DMS53 treated with DMSO at 0.1 percent for 48 hours (cell line): ENCODE results near the gene SH2D5.

Experiments
- DNase-seq: peaks from one replicate; lab custom pipeline; 2025; ENCODE audit not compliant: unreplicated experiment; lab: John Stamatoyannopoulos, UW

Gene SH2D5

GRCh38 chr1:20715406-20715805 is 17.1 kb downstream of the SH2D5 start:
- no peak for DNase-seq

GRCh38 chr1:20713440-20713839 is 19.1 kb downstream of the SH2D5 start:
- DNase-seq, result no peak

GRCh38 chr1:20712215-20712577 is 20.3 kb downstream of the SH2D5 start:
- DNase-seq, result no peak

GRCh38 chr1:20711285-20712214 is 21.0 kb downstream of the SH2D5 start:
- no peak for DNase-seq

- no peak for DNase-seq
Observed at GRCh38 chr1:20710469-20711284, 21.8 kb downstream of the SH2D5 start.

DNA sequence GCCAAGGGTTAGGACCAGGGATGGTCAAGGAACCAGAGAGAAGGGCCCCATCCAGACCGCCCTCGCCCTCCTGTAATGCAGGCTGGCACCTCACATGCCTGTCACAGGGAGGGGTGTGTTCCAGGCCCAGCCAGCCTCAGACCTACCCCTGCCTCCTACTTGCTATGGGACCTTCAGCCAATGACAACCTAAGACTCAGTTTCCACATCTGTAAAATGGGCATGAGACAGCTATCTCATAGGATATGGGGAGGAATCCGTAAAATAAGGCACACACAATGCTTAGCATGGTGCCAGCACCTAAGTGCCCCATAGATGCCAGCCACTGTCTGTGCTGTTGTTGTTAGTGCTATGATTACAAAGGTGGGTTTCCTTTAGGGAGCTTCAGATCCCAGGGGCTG is 22.6 kb downstream of the SH2D5 start:
- DNase-seq, result no peak

DNA sequence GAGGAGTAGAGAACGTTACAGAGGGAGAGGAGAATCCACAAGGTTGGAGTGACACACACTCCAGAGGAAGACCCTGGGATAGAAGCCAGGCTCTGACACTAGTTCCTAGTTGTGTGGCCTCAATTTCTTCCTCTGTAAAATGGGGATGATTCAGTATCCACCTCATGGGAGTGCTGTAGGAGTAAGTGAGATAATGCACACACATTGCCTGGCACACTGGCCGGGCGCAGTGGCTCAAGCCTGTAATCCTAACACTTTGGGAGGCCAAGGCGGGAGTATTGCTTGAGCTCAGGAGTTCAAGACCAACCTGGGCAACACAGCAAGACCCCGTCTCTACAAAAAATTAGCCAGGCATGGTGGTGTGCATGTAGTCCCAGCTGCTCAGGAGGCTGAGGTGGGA is 23.6 kb downstream of the SH2D5 start:
- no peak for DNase-seq

DNA sequence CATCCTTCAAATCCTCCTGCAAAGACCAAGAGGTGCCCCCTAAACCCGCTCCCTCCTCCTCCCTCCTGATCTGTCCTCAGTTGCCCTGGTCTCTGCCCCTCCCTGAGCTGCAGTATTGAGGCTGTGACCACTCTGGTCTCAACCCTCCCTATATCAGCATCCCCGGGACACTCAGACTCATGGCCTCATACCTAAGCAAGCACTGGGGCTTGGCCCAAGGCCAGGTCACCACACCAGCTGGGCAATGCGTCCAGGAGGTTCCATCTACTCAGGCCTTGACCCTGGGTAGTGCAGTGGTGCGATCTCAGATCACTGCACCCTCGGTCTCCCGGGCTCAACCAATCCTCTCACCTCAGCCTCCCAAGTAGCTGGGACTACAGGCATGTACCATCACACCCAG is 24.4 kb downstream of the SH2D5 start:
- no peak for DNase-seq

- DNase-seq, result no peak
Observed at GRCh38 chr1:20706841-20707240, 25.7 kb downstream of the SH2D5 start.

GRCh38 chr1:20705203-20705755 is 27.2 kb downstream of the SH2D5 start:
- no peak for DNase-seq

GRCh38 chr1:20704390-20705202 is 27.9 kb downstream of the SH2D5 start:
- no peak for DNase-seq

GRCh38 chr1:20703124-20703756 is 29.3 kb downstream of the SH2D5 start:
- DNase-seq, result no peak

DNA sequence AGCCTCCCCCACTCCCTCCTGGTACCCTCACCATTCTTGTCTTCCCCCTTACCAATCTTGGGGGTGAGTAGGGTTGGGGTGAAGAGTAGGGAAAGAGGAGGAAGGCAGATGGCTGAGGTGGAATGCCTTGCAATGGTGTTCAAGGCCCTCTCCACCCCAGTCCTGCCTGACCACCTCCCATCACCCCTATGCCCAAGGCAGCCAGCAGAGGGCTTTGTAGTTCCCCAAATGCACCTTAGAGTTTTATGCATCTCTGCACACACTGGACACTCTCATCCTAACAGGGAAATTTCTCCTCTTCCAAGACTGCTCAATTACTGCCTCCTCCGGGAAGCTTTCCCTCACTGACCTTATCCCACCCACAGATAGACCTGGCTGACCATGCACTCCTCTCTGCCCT is 30.1 kb downstream of the SH2D5 start:
- DNase-seq, result no peak

- DNase-seq, result no peak
Observed at GRCh38 chr1:20701847-20702246, 30.7 kb downstream of the SH2D5 start.

DNA sequence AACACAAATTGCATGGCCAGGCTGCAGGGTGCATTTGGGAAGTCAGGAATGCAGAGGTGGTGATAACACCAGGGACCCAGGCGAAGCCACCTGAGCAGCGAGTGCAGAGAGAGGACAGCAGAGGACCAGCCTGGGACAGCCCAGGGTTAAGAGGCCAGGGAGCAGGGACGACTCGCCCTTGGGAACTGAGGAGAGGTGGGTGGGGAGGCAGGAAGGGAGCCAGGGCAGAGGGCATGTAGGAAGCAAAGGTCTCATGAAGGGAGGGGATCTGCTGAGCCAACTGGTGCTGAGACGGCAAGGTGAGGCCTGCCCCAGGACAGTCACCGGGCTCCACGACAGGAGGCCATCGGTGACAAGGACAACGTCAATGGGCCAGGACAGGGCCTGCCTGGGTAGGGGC is 31.1 kb downstream of the SH2D5 start:
- DNase-seq, result no peak

GRCh38 chr1:20700636-20701215 is 31.8 kb downstream of the SH2D5 start:
- DNase-seq, result no peak

GRCh38 chr1:20699558-20699957 is 32.9 kb downstream of the SH2D5 start:
- no peak for DNase-seq

DNA sequence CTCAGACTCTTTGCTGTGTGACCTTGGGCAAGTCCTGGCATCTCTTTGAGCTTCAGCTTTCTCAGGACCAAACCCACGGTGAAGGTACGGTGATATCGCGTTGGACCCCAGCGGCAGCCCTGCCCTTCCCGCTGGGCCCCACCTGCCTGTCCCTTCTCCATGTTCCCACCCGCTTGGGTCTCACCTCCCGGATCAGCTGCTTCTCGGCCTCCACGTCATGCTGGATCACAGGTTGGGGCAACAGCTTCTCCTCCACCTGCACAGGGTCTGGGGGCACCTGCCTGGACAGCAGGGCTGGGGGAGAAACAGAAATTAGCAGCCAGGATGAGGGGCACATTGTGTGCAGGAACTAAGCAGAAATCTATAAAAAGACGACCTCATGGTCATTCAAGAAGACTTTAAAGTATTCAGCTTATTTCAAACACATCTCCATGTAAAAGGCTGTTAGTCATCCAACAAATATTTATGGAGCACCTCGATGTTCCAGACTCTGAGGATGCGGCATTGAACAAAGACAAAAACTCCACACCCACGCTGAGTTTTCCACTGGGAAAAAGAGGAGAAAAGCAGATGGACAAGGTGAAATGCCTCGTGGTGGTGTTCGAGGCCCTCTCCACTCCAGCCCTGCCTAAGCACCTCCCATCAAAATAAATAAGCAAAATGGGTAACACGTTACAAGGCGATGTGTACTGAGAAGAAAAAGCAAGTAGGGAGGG is 34.1 kb downstream of the SH2D5 start:
- DNase-seq, result no peak

GRCh38 chr1:20697563-20697962 is 34.9 kb downstream of the SH2D5 start:
- DNase-seq, result no peak
